DMS53 treated with DMSO at 0.1 percent for 48 hours (cell line): ENCODE measurements around the gene VAC14.
A peak's percentile ranks its signal among the peaks of the same experiment; 100 is the strongest.

ENCODE experiments used
- DNase-seq: peaks from one replicate; lab custom pipeline; 2025; ENCODE audit not compliant: unreplicated experiment; lab: John Stamatoyannopoulos, UW

The VAC14 gene

GRCh38 chr16:70764632-70765031 is 36.3 kb downstream of the VAC14 start:
- no peak for DNase-seq

DNA sequence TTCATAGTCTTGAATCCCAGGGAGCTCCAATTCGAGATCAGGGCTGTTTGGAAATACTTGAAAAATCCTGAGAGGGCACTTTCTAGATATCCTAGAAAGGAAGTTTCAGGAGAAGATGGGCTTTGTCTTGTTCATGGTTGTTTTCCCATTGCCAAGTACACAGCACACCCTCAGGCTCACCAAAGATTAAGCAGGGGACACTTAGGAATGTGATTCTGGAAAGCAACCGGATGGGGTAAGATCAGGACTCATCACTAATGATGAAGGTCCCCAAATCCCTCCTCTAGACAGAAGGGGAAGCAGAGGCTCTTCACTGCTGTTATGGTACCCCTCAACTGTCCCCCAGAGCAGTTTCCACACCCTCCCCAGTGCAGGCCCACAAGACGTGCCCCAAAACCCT is 40.7 kb downstream of the VAC14 start:
- DNase-seq = no peak

GRCh38 chr16:70759666-70760065 is 41.3 kb downstream of the VAC14 start:
- no peak for DNase-seq

- DNase-seq = no peak
Observed at GRCh38 chr16:70758786-70759185, 42.2 kb downstream of the VAC14 start.

- DNase-seq = no peak
Observed at GRCh38 chr16:70757183-70757582, 43.8 kb downstream of the VAC14 start.

- no peak for DNase-seq
Observed at GRCh38 chr16:70756071-70756470, 44.9 kb downstream of the VAC14 start.

GRCh38 chr16:70754851-70755600 is 45.9 kb downstream of the VAC14 start:
- DNase-seq = no peak

- DNase-seq = no peak
Observed at GRCh38 chr16:70754371-70754770, 46.6 kb downstream of the VAC14 start.

DNA sequence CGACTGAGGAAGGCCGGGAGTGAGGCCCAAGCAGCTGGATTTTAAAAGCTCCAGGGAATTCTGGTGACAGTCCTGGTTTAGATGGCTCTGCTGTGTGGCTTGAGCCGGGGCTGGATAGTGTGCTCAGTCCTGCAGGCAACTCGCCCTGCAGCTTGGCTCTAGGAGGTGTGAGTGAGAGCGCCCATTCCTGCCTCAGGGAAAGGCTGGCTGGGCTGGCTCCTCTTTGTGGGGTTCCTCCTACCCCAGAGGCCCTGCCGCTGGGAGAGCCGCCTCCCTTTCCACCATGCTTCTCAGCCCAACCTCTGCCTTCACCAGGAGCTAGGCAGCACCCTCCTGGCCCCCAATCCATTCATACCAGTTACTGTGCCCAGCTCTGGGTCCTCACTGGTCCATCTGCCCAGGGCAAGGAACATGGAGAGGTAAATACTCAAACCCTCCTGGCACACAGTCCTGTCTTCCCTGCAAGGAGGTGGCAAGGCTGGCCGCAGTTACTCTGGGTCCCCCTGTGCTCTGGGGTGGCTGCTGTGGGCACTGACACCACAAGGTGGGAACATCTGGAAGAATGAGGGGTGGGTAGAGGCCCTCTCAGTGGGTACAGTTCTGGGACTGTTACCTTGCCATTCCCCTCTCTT is 47.1 kb downstream of the VAC14 start:
- no peak for DNase-seq

- no peak for DNase-seq
Observed at GRCh38 chr16:70753228-70753627, 47.7 kb downstream of the VAC14 start.

DNA sequence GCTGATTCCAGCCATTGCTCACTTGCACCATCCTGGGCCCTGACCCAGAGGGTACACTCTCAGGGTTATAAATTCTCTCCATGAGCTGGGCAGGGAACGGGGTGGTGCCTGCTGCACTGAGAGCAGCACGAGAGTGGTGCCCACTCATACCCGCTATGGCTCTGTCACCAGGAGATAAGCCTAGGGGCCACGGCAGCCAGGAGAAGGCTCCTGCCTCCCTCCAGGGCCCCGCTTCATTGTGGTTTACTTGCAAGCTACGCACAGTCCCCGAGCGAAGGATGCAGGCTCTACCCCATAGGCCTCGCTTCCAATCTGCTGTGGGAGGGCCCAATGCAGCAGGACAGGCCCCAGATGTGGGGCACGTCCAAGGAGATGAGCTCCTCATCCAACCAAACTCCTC is 48.5 kb downstream of the VAC14 start:
- no peak for DNase-seq

DNA sequence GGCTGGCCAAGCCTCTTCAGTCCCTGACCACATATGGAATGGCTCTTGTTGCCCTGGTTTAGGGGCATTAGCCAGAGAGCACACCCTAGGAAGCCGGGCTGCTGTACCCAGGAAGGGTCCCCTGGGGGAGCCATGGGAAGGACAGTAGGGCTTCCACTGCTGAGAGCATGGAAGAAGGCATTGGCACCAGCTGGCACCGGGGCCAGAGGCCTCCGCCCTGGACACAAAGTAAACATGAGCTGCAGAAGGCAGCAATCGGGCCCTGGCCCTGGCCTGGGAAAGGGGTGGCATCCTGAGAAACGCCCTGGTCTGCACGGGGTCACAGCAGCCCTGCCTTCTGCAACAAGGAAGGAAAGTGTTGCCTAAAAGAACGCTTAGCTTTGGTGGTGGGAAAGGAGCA is 49.4 kb downstream of the VAC14 start:
- no peak for DNase-seq

GRCh38 chr16:70750893-70751467 is 50.0 kb downstream of the VAC14 start:
- DNase-seq = no peak

DNA sequence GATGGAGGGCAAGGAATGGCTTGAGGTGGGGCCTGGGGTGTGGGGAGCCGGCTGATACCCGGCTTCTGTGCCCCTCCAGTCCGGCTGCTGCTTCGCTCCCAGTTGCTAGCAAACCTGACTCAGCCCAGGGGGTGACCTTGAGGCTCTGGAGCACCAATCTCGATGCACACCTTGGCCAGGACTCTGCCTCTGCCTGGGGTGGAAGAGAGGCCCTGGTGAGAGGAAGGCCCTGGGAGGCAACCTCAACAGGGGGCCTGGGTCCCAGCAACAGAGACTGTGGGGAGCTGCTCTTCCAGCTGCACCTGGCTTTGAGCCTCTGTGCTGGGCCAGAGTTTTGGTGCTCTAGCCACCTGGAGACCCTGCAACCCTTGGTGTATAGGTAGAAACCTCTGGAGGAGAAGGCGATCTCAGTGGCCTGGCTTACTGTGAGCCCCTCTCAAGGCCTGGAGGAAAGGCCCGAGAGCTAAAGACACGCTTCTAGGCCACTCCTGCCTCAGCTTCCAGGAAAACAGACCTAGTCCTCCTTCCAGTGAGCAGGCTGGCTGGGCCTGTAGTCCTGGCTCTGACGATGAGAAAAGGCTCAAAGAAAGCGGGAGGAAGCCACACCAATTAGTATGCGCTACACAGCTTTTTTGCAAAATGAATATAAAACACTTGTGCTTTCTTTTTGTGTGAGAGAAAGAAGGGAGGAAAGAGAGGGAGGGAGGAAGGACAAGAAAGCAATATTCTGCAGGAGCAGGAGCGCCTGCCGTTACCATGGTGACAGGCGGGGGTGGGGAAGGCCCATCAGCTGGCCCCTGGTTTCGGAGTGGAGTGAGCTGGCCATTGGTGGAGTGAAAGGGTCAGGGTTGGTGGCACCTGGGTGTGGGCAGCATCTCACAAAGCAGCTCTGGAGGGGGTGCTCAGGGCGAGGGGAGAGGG is 51.0 kb downstream of the VAC14 start:
- DNase-seq = no peak

- no peak for DNase-seq
Observed at GRCh38 chr16:70749006-70749678, 51.8 kb downstream of the VAC14 start.

DNA sequence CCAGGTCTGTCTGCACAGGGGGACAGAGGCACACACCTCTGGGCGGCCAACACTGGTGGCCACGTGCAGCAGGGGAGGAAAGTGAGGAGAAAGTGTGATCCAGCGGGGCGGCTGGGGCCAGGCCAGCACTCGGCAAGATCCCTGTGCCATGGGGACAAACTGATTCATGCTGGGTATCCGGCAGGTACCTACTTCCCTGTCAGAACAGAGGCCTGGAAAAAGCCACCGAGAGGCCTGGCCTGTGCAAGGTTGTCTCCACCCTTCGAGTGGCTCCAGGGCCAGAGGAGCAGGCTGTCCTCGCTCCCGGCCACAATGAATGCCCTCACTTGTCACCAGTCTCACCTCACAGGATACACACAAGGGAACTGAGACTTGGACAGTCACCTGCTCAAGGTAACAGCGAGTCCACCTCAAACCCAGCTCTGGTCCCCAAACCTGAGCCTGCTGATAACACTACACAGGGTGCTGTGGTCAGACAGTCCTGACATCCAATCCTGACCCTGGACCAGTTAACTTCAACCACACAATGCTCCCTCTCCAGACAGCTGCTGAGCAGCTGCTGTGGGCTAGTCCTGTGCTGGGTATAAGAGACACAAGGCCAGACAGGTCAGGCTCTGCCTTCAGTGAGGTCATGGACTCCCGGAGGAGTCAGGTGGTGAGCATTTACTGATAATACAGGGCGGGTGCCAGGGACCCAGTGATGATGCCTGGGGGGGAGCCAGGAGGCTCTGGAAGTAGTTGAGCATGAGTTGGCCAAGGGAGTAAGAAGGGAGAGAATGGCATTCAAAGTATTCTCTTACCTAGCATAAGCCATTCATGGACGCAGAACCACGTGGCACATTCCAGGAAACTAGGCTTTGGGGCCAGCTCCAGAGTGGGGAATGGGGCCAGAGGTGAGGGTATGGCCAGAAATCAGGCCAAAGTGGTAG is 53.0 kb downstream of the VAC14 start:
- no peak for DNase-seq

- DNase-seq = peak; percentile 92
Observed at GRCh38 chr16:70746708-70747424, 54.1 kb downstream of the VAC14 start.

- DNase-seq = peak; percentile 57
Observed at GRCh38 chr16:70746040-70746707, 54.8 kb downstream of the VAC14 start.
